DND-41 (cell line): Measurements from ENCODE around the gene REPS1.

Experiments used
- ATAC-seq: fragments of 200-7000 bp; cut with Tn5 transposase; 3 replicates; pipeline ENCODE4 v1.9.1; 2021; ENCODE audit warnings: low read depth; ENCODE audit not compliant: insufficient read depth
- DNase-seq: peaks from one replicate; pipeline ENCODE4 v3.0.0-alpha.2; 2020
- H2AFZ ChIP-seq: 2 replicates; pipeline ENCODE4 v1.6.0; 2012; ENCODE audit warnings: low read depth, low read length
- H3K27ac ChIP-seq: 2 replicates; pipeline ENCODE4 v1.5.1; 2012; ENCODE audit warnings: low read length, inconsistent platforms
- H3K27me3 ChIP-seq: fragments of 200-600 bp; sonication (generic); 2 replicates; pipeline ENCODE4 v1.6.0; 2012; ENCODE audit warnings: low read length, mild to moderate bottlenecking, inconsistent platforms; ENCODE audit not compliant: insufficient read depth, poor library complexity
- H3K36me3 ChIP-seq: 2 replicates; pipeline ENCODE4 v1.5.1; 2012; ENCODE audit warnings: low read length, inconsistent platforms; ENCODE audit not compliant: insufficient read depth
- H3K4me1 ChIP-seq: 2 replicates; pipeline ENCODE4 v1.5.1; 2012; ENCODE audit warnings: mild to moderate bottlenecking, low read length; ENCODE audit not compliant: insufficient read depth
- H3K4me2 ChIP-seq: 2 replicates; pipeline ENCODE4 v1.6.0; 2012; ENCODE audit warnings: mild to moderate bottlenecking, moderate library complexity, low read length, inconsistent platforms; ENCODE audit not compliant: insufficient read depth
- H3K4me3 ChIP-seq, 2 experiments: fragments of 200-600 bp in 1 of 2; shearing (Covaris generic) in 1 of 2; 2 replicates each; pipeline ENCODE4 v1.5.1; 2012 to 2016; ENCODE audit warnings: inconsistent platforms in 2 of 2, low read length in 2 of 2, mild to moderate bottlenecking in 2 of 2, low read depth in 1 of 2, moderate library complexity in 1 of 2
- H3K79me2 ChIP-seq: 2 replicates; pipeline ENCODE4 v1.6.0; 2012; ENCODE audit warnings: low read length, inconsistent platforms; ENCODE audit not compliant: insufficient read depth
- H3K9ac ChIP-seq: 2 replicates; pipeline ENCODE4 v1.6.0; 2012; ENCODE audit warnings: low read depth, mild to moderate bottlenecking, inconsistent platforms, low read length, moderate library complexity
- H3K9me3 ChIP-seq: 2 replicates; pipeline ENCODE4 v1.5.1; 2012; ENCODE audit warnings: low read length, moderate library complexity, mild to moderate bottlenecking, inconsistent platforms; ENCODE audit not compliant: insufficient read depth, severe bottlenecking
- H4K20me1 ChIP-seq: 2 replicates; pipeline ENCODE4 v1.6.0; 2012; ENCODE audit warnings: low read length; ENCODE audit not compliant: insufficient read depth
- EZH2 ChIP-seq: IDR thresholded peaks from 3 replicates; pipeline ENCODE4 v1.6.1; 2012; ENCODE audit warnings: borderline replicate concordance, low read depth, mild to moderate bottlenecking, moderate library complexity, low read length, inconsistent platforms; ENCODE audit not compliant: severe bottlenecking
- TF ChIP-seq, protein P1 (sequence below): IDR thresholded peaks from 2 replicates; pipeline ENCODE4 v1.5.1; 2012; ENCODE audit warnings: borderline replicate concordance, low read length, moderate library complexity, mild to moderate bottlenecking; ENCODE audit not compliant: poor library complexity, severe bottlenecking; ENCODE audit errors: extremely low read depth

REPS1 gene

GRCh38 chr6:139008117-139008516, 20.1 kb upstream of the REPS1 start:
- Histone ChIP-seq H3K36me3 (no peaks in the 10 kb centered on the region), H3K79me2 (no peaks in the 10 kb centered on the region), H2AFZ (no peak overlapping the region), H3K27ac (no peak overlapping the region), H4K20me1 (no peaks in the 10 kb centered on the region), H3K27me3 (no peaks in the 10 kb centered on the region), H3K4me2 (no peak overlapping the region), H3K9ac (no peak overlapping the region), H3K4me1 (no peaks in the 10 kb centered on the region), H3K4me3 (no peak overlapping the region), H3K9me3 (no peaks in the 10 kb centered on the region)
- TF ChIP-seq EZH2, result no peak
- TF ChIP-seq, protein P1, sequence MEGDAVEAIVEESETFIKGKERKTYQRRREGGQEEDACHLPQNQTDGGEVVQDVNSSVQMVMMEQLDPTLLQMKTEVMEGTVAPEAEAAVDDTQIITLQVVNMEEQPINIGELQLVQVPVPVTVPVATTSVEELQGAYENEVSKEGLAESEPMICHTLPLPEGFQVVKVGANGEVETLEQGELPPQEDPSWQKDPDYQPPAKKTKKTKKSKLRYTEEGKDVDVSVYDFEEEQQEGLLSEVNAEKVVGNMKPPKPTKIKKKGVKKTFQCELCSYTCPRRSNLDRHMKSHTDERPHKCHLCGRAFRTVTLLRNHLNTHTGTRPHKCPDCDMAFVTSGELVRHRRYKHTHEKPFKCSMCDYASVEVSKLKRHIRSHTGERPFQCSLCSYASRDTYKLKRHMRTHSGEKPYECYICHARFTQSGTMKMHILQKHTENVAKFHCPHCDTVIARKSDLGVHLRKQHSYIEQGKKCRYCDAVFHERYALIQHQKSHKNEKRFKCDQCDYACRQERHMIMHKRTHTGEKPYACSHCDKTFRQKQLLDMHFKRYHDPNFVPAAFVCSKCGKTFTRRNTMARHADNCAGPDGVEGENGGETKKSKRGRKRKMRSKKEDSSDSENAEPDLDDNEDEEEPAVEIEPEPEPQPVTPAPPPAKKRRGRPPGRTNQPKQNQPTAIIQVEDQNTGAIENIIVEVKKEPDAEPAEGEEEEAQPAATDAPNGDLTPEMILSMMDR, result no peak
- ATAC-seq, result no peak
- DNase-seq, result no peak

- H3K27ac ChIP-seq, result no peak overlapping the region
- no peaks in the 10 kb centered on the region for H3K4me1 ChIP-seq
- no peak overlapping the region for H3K9ac ChIP-seq
- ATAC-seq (no peak), DNase-seq (no peak)
- no peak overlapping the region for H3K4me2 ChIP-seq
- no peak overlapping the region for H2AFZ ChIP-seq
- no peak overlapping the region for H3K4me3 ChIP-seq
- TF ChIP-seq, protein P1, result no peak
- no peak for TF ChIP-seq EZH2
- H3K36me3 ChIP-seq, result no peaks in the 10 kb centered on the region
- H3K79me2 ChIP-seq, result no peaks in the 10 kb centered on the region
- H4K20me1 ChIP-seq, result no peaks in the 10 kb centered on the region
- H3K9me3 ChIP-seq, result no peaks in the 10 kb centered on the region
- H3K27me3 ChIP-seq, result no peaks in the 10 kb centered on the region
Observed at GRCh38 chr6:139007428-139007827, 19.4 kb upstream of the REPS1 start.

DNA sequence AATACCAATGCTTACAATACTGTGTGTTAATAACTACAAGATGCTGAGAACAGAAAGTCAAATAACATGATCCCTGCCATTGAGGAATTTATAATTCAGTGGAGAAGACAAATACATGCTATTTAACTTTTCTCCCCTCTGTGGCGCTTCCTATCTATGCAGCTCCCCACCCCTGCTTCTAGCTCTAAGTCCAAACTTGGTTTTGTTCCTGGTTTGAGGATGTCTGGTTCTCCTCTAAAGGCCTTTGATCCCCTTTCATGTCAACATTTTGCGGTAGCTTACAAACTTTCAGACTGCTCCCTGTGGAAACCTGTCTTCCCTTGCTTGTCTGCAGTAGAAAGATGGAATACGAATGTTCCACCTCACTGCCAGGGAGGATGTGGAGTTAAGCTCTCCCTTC, 18.4 kb upstream of the REPS1 start:
- no peak overlapping the region for H3K27ac ChIP-seq
- ATAC-seq, result no peak
- no peaks in the 10 kb centered on the region for H3K79me2 ChIP-seq
- H3K9me3 ChIP-seq, result no peaks in the 10 kb centered on the region
- H3K4me2 ChIP-seq, result no peak overlapping the region
- no peaks in the 10 kb centered on the region for H3K4me1 ChIP-seq
- no peak overlapping the region for H3K4me3 ChIP-seq
- DNase-seq, result no peak
- H3K36me3 ChIP-seq, result no peaks in the 10 kb centered on the region
- H4K20me1 ChIP-seq, result no peaks in the 10 kb centered on the region
- no peak overlapping the region for H2AFZ ChIP-seq
- no peaks in the 10 kb centered on the region for H3K27me3 ChIP-seq
- no peak overlapping the region for H3K9ac ChIP-seq
- no peak for TF ChIP-seq EZH2
- TF ChIP-seq, protein P1, result no peak

GRCh38 chr6:139003751-139004150, 15.7 kb upstream of the REPS1 start:
- no peak for DNase-seq
- H3K36me3 ChIP-seq, result no peaks in the 10 kb centered on the region
- no peaks in the 10 kb centered on the region for H3K4me1 ChIP-seq
- no peaks in the 10 kb centered on the region for H3K79me2 ChIP-seq
- H3K27me3 ChIP-seq, result no peaks in the 10 kb centered on the region
- H3K9ac ChIP-seq, result no peak overlapping the region
- H2AFZ ChIP-seq, result no peak overlapping the region
- no peak overlapping the region for H3K4me3 ChIP-seq
- H3K9me3 ChIP-seq, result no peaks in the 10 kb centered on the region
- H3K27ac ChIP-seq, result no peak overlapping the region
- no peaks in the 10 kb centered on the region for H4K20me1 ChIP-seq
- no peak overlapping the region for H3K4me2 ChIP-seq
- ATAC-seq, result no peak
- TF ChIP-seq, protein P1, result no peak
- TF ChIP-seq EZH2, result no peak
